Tibial nerve (tissue), 4 donors: ENCODE measurements around the gene IMPACT. TPM values are rescaled to one million over a fixed set of nuclear protein-coding genes. Genes with fewer than 3 reads are reported as not detected.

Source experiments
- DNase-seq, 2 donors: peaks; one replicate each; pipeline ENCODE4 v3.0.0-alpha.2; 2019; ENCODE audit warnings: low spot score in 2 of 2
- H3K27ac ChIP-seq, 4 donors: fragments of 200-600 bp; sonication (generic) in 3 of 4; one replicate each; pipeline ENCODE4 v1.5.1; 2017 to 2019; ENCODE audit warnings: mild to moderate bottlenecking in 1 of 4
- H3K27me3 ChIP-seq, 2 donors: fragments of 200-600 bp; sonication (generic) in 1 of 2; one replicate each; pipeline versions ENCODE4 v1.5.1 to v1.6.0; 2017 to 2019
- H3K36me3 ChIP-seq, 3 donors: fragments of 200-600 bp; sonication (generic); one replicate each; pipeline ENCODE4 v1.5.1; 2018 to 2019
- H3K4me1 ChIP-seq, 4 donors: fragments of 200-600 bp; sonication (generic) in 3 of 4; one replicate each; pipeline ENCODE4 v1.5.1; 2017 to 2019
- H3K4me3 ChIP-seq, 4 donors: fragments of 200-600 bp; sonication (generic) in 3 of 4; one replicate each; pipeline ENCODE4 v1.5.1; 2017 to 2019; ENCODE audit warnings: mild to moderate bottlenecking in 1 of 4, moderate library complexity in 1 of 4
- H3K9me3 ChIP-seq, 4 donors: fragments of 200-600 bp; sonication (generic) in 3 of 4; one replicate each; pipeline ENCODE4 v1.5.1; 2017 to 2019
- CTCF ChIP-seq, 5 experiments: fragments of 200-600 bp in 3 of 5; fragments of 450-650 bp in 2 of 5; sonication (generic) in 3 of 5; IDR thresholded peaks; one replicate each; pipeline ENCODE4 v1.5.1; 2016 to 2019; ENCODE audit warnings: antibody characterized with exemption in 5 of 5, mild to moderate bottlenecking in 3 of 5, moderate library complexity in 2 of 5
- EP300 ChIP-seq, 2 donors: sonication (generic); formaldehyde crosslinking; IDR thresholded peaks; one replicate each; pipeline ENCODE4 v1.6.1; 2017; ENCODE audit warnings: antibody characterized with exemption in 2 of 2, mild to moderate bottlenecking in 1 of 2
- POLR2A ChIP-seq, 2 donors: fragments of 450-650 bp; IDR thresholded peaks; one replicate each; pipeline ENCODE4 v1.6.1; 2017; ENCODE audit warnings: antibody characterized with exemption in 2 of 2, mild to moderate bottlenecking in 2 of 2, moderate library complexity in 2 of 2
- WGBS, 2 donors: methylation state at CpG; one replicate each; pipeline ENCODE4 v1.1.5; 2018; 5-methylcytosine and 5-hydroxymethylcytosine counted together
- total RNA-seq, 4 donors: library from RNA; depleted of rRNA; stranded (reverse); fragments of >200 nt; gene quantifications; one replicate each; pipeline ENCODE4 v1.1.0, GENCODE V29; 2016

The IMPACT gene
- total RNA-seq, 4 donors from 2014 or later = 18.6 to 30.2 (median 21.7) TPM

- 87 to 89% methylated on average over 5 of the region's 5 CpGs for WGBS, 2 donors
- Histone ChIP-seq H3K27ac (no peak overlapping the region), H3K4me1 (no peaks in the 10 kb centered on the region), H3K9me3 (no peaks in the 10 kb centered on the region), H3K36me3 (no peaks in the 10 kb centered on the region), H3K27me3 (no peaks in the 10 kb centered on the region), H3K4me3 (no peak overlapping the region)
- DNase-seq = no peak
- TF ChIP-seq CTCF (IDR thresholded peaks at IDR 0.05) = no peak
- TF ChIP-seq EP300 (IDR thresholded peaks at IDR 0.05) = no peak
- TF ChIP-seq POLR2A (IDR thresholded peaks at IDR 0.05) = no peak
These were observed 46.1 kb downstream of the IMPACT start for GRCh38 chr18:24472591-24472990.

GRCh38 chr18:24474406-24474805 is 47.9 kb downstream of the IMPACT start:
- H3K9me3 ChIP-seq = no peaks in the 10 kb centered on the region
- no peak overlapping the region for H3K4me3 ChIP-seq
- no peak for DNase-seq
- H3K4me1 ChIP-seq = no peaks in the 10 kb centered on the region
- H3K27me3 ChIP-seq = no peaks in the 10 kb centered on the region
- WGBS, 2 donors = 79 to 81% methylated on average over 2 of the region's 2 CpGs
- no peaks in the 10 kb centered on the region for H3K36me3 ChIP-seq
- H3K27ac ChIP-seq = no peak overlapping the region
- TF ChIP-seq CTCF (IDR thresholded peaks at IDR 0.05) (no peak), EP300 (IDR thresholded peaks at IDR 0.05) (no peak), POLR2A (IDR thresholded peaks at IDR 0.05) (no peak)

DNA sequence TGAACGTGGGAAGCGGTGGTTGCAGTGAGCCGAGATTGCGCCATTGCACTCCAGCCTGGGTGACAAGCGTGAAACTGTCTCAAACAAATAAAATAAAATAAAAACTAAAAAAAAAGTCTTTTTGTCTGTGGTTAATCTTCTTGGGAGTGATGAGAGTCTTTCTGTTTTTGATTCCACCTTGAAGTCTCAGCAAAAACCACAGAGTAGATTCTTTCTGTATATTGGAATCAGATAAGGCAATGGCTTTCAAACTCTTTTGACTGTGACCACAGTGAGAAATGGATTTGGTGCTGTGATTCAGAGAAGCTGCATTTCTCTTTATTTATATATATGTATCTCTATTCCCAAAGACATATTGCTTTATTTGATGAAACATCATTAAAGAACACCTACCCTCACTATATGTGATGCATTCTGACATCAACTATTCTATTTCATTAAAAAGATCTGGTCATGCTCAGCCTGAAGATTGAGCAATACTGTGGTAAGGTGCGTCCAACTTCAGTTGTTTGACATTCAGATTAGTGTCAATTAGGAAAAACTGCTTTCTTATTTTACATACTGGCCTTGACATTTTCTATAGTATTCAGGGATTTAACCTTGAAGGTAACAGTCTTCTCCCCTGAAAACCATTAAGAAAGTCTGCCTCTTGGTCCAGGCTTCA is 49.6 kb downstream of the IMPACT start:
- DNase-seq = no peak
- TF ChIP-seq POLR2A (IDR thresholded peaks at IDR 0.05) (no peak), CTCF (IDR thresholded peaks at IDR 0.05) (no peak), EP300 (IDR thresholded peaks at IDR 0.05) (no peak)
- H3K27ac ChIP-seq = no peak overlapping the region
- no peaks in the 10 kb centered on the region for H3K9me3 ChIP-seq
- H3K4me3 ChIP-seq = no peak overlapping the region
- H3K4me1 ChIP-seq = no peaks in the 10 kb centered on the region
- no peaks in the 10 kb centered on the region for H3K36me3 ChIP-seq
- H3K27me3 ChIP-seq = no peaks in the 10 kb centered on the region
- WGBS, 2 donors = 92 to 94% methylated on average over 6 of the region's 6 CpGs

GRCh38 chr18:24479371-24479770 is 52.9 kb downstream of the IMPACT start:
- 78 to 86% methylated on average over 7 of the region's 7 CpGs for WGBS, 2 donors

More at GRCh38 chr18:24479371-24479770, 52.9 kb downstream of the IMPACT start:
- H3K27ac ChIP-seq = no peak overlapping the region
- H3K27me3 ChIP-seq = no peaks in the 10 kb centered on the region
- no peaks in the 10 kb centered on the region for H3K9me3 ChIP-seq
- DNase-seq = no peak
- no peak overlapping the region for H3K4me3 ChIP-seq
- H3K4me1 ChIP-seq = no peaks in the 10 kb centered on the region
- no peak for TF ChIP-seq POLR2A (IDR thresholded peaks at IDR 0.05)
- no peak for TF ChIP-seq EP300 (IDR thresholded peaks at IDR 0.05)
- TF ChIP-seq CTCF (IDR thresholded peaks at IDR 0.05) = no peak
- H3K36me3 ChIP-seq = no peaks in the 10 kb centered on the region
